Sigmoid colon (tissue), 7 donors: ENCODE measurements around the gene DHX35. TPM values are rescaled to one million over a fixed set of nuclear protein-coding genes. Genes with fewer than 3 reads are reported as not detected.
A peak's percentile ranks its signal among the peaks of the same experiment; 100 is the strongest.

ENCODE experiments used
- DNase-seq: peaks from one replicate; pipeline ENCODE4 v3.0.0-alpha.2; 2019
- H3K27ac ChIP-seq, 4 donors: fragments of 200-600 bp; sonication (generic); one replicate each; pipeline ENCODE4 v1.5.1; 2016 to 2019; ENCODE audit warnings: mild to moderate bottlenecking in 1 of 4
- H3K27me3 ChIP-seq, 3 donors: fragments of 200-600 bp; sonication (generic); one replicate each; pipeline ENCODE4 v1.5.1; 2019; ENCODE audit warnings: mild to moderate bottlenecking in 1 of 3
- H3K36me3 ChIP-seq, 4 donors: fragments of 200-600 bp; sonication (generic); one replicate each; pipeline ENCODE4 v1.5.1; 2016 to 2019
- H3K4me1 ChIP-seq, 4 donors: fragments of 200-600 bp; sonication (generic); one replicate each; pipeline ENCODE4 v1.5.1; 2017 to 2019
- H3K4me3 ChIP-seq, 4 donors: fragments of 200-600 bp; sonication (generic); one replicate each; pipeline ENCODE4 v1.5.1; 2017 to 2019; ENCODE audit warnings: mild to moderate bottlenecking in 2 of 4, moderate library complexity in 1 of 4
- H3K9me3 ChIP-seq, 4 donors: fragments of 200-600 bp in 3 of 4; sonication (generic) in 3 of 4; one replicate each; pipeline versions ENCODE4 v1.5.1 to v1.6.1; 2013 to 2019
- EP300 ChIP-seq, 4 donors: sonication (generic); formaldehyde crosslinking; IDR thresholded peaks; one replicate each; pipeline ENCODE4 v1.6.1; 2017; ENCODE audit warnings: antibody characterized with exemption in 4 of 4
- POLR2A ChIP-seq, 2 donors: fragments of 450-650 bp; IDR thresholded peaks; one replicate each; pipeline ENCODE4 v1.6.1; 2016; ENCODE audit warnings: antibody characterized with exemption in 2 of 2, mild to moderate bottlenecking in 2 of 2, moderate library complexity in 2 of 2
- POLR2AphosphoS5 ChIP-seq, 4 donors: sonication (generic); formaldehyde crosslinking; IDR thresholded peaks; one replicate each; pipeline ENCODE4 v1.6.1; 2017; ENCODE audit warnings: antibody characterized with exemption in 4 of 4
- WGBS, 2 donors: extraction: QIAGEN DNeasy Blood & Tissue Kit; methylation state at CpG; one replicate each; pipeline ENCODE4 v1.1.7; 2013; 5-methylcytosine and 5-hydroxymethylcytosine counted together
- intact Hi-C: fragments of 100-400 bp; cut with DNase I; formaldehyde crosslinking; loops from one replicate; pipeline ENCODE4 v1.15.1; 2023
- polyA plus RNA-seq, 3 donors: library from polyadenylated mRNA; stranded (reverse); fragments of 200-250 nt; gene quantifications; one replicate each; pipeline ENCODE4 v1.2.3, GENCODE V29; 2013
- total RNA-seq, 4 donors: library from RNA; depleted of rRNA; stranded (reverse); fragments of >200 nt; gene quantifications; one replicate each; pipeline ENCODE4 v1.1.0, GENCODE V29; 2016
- TF ChIP-seq, protein P1 (sequence below), 4 experiments: fragments of 450-650 bp in 3 of 4; fragments of 200-600 bp in 1 of 4; IDR thresholded peaks; one replicate each; pipeline ENCODE4 v1.5.1; 2016 to 2019; ENCODE audit warnings: antibody characterized with exemption in 4 of 4, mild to moderate bottlenecking in 3 of 4, moderate library complexity in 2 of 4
- donor health status: healthy with polysubstance abuse.
- donor health status: Bipolar disorder and iron deficiency.
- donor health status: healthy.

DHX35 gene
- total and polyA plus RNA-seq, 7 donors: 8.8 to 33.2 (median 16.1) TPM

GRCh38 chr20:38926934-38927616 lies 35.1 kb upstream of the DHX35 start:
- no peak for DNase-seq
- peak overlapping the region; percentile 75 to 87 (median 84) for H3K27ac ChIP-seq
- intact Hi-C loops: loop anchor here (1.0 to 10.0 kb wide), 4 partner anchors 36 to 158 kb away; partner anchors contain the start of gene DHX35
- peak overlapping the region; percentile 48 to 79 (median 60) for H3K4me3 ChIP-seq
- WGBS, 2 donors: 5 to 9% methylated on average over 27 of the region's 27 CpGs
- H3K27me3 ChIP-seq: no peaks in the 10 kb centered on the region
- TF ChIP-seq, protein P1, sequence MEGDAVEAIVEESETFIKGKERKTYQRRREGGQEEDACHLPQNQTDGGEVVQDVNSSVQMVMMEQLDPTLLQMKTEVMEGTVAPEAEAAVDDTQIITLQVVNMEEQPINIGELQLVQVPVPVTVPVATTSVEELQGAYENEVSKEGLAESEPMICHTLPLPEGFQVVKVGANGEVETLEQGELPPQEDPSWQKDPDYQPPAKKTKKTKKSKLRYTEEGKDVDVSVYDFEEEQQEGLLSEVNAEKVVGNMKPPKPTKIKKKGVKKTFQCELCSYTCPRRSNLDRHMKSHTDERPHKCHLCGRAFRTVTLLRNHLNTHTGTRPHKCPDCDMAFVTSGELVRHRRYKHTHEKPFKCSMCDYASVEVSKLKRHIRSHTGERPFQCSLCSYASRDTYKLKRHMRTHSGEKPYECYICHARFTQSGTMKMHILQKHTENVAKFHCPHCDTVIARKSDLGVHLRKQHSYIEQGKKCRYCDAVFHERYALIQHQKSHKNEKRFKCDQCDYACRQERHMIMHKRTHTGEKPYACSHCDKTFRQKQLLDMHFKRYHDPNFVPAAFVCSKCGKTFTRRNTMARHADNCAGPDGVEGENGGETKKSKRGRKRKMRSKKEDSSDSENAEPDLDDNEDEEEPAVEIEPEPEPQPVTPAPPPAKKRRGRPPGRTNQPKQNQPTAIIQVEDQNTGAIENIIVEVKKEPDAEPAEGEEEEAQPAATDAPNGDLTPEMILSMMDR (IDR thresholded peaks at IDR 0.05): no peak
- TF ChIP-seq EP300 (IDR thresholded peaks at IDR 0.05) (no peak), POLR2A (IDR thresholded peaks at IDR 0.05) (no peak), POLR2AphosphoS5 (IDR thresholded peaks at IDR 0.05) (no peak)
- H3K4me1 ChIP-seq: peaks cover 0 to 46% (median 13%) of the 10 kb centered on the region in 4 donors
- H3K36me3 ChIP-seq: no peaks in the 10 kb centered on the region
- H3K9me3 ChIP-seq: no peaks in the 10 kb centered on the region

DNA sequence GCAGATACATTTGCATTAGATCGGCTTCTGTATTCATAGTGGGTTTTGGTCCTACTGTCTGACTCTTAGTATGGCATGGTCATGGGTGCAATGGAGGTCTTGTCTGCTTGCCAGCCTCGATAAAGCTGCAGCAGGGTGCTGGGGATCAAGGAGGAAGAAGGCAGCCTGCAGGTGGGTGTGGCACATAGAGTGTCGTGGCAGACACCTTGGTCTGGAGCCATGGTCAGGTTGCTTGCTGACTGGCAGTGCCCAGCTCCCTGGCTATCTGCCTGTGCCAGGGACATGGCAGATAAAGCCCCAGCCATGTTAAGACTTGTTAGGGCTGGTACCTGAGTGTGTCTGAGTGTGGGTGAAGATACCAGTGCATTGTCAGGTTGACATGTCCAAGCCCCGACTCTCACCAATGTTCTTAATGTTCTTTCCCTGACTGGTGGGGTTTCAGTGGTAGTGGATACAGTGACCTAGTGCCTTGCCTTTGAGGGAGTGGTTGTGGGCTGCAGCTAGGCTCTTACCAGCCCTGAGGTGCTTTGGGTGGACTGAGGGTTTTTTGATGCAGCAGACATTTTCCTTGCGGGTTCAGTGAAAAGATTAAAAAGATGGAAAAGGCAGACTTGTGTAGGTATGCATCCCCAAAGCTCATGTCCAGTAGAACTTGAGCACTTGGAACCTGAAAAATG lies 34.1 kb upstream of the DHX35 start:
- no peaks in the 10 kb centered on the region for H3K36me3 ChIP-seq
- peaks cover 0 to 54% (median 18%) of the 10 kb centered on the region in 4 donors for H3K4me1 ChIP-seq
- peak overlapping the region; percentile 48 to 79 (median 60) for H3K4me3 ChIP-seq
- intact Hi-C loops: loop anchor here (2.0 to 10.0 kb wide), 3 partner anchors 35 to 157 kb away; partner anchors contain the start of gene DHX35
- TF ChIP-seq, protein P1 (IDR thresholded peaks at IDR 0.05): no peak
- TF ChIP-seq POLR2A (IDR thresholded peaks at IDR 0.05) (no peak), POLR2AphosphoS5 (IDR thresholded peaks at IDR 0.05) (no peak), EP300 (IDR thresholded peaks at IDR 0.05) (no peak)
- peak overlapping the region; percentile 75 to 87 (median 84) for H3K27ac ChIP-seq
- H3K9me3 ChIP-seq: no peaks in the 10 kb centered on the region
- no peaks in the 10 kb centered on the region for H3K27me3 ChIP-seq
- WGBS, 2 donors: 57 to 70% methylated on average over 5 of the region's 5 CpGs
- no peak for DNase-seq

GRCh38 chr20:38930242-38930569 lies 31.9 kb upstream of the DHX35 start:
- Histone ChIP-seq H3K9me3 (no peaks in the 10 kb centered on the region), H3K27ac (peak overlapping the region; percentile 75 to 87 (median 84)), H3K4me1 (peaks cover 0 to 69% (median 18%) of the 10 kb centered on the region in 4 donors), H3K4me3 (peak overlapping the region in 2 of 4 donors; percentile 62 to 79), H3K27me3 (no peaks in the 10 kb centered on the region), H3K36me3 (no peaks in the 10 kb centered on the region)
- intact Hi-C loops: no loop called here
- WGBS, 2 donors: 83 to 93% methylated on average over 1 of the region's 1 CpG
- TF ChIP-seq POLR2AphosphoS5 (IDR thresholded peaks at IDR 0.05): peak in 1 of 4 donors; percentile 3
- TF ChIP-seq POLR2A (IDR thresholded peaks at IDR 0.05): no peak
- TF ChIP-seq EP300 (IDR thresholded peaks at IDR 0.05): no peak
- DNase-seq: no peak

DNA sequence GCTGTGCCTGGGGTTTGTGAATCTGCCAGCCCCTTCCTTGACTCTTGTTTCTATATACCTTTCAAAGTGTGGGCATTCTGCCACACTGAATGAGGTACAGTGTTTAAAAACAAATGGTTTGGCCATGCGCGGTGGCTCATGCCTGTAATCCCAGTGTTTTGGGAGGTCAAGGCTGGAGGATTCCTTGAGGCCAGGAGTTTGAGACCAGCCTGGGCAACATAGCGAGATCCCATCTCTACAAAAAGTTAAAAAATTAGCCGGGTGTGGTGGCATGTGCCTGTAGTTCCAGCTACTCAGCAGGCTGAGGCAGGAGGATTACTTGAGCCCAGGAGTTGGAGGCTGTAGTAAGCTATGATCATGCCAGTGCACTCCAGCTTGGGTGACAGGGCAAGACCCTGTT lies 30.2 kb upstream of the DHX35 start:
- intact Hi-C loops: no loop called here
- Histone ChIP-seq H3K4me1 (peaks cover 0 to 78% (median 19%) of the 10 kb centered on the region in 4 donors), H3K27me3 (no peaks in the 10 kb centered on the region), H3K4me3 (peak overlapping the region in 2 of 4 donors; percentile 12 to 62), H3K9me3 (no peaks in the 10 kb centered on the region), H3K27ac (peak overlapping the region; percentile 75 to 87 (median 84)), H3K36me3 (no peaks in the 10 kb centered on the region)
- WGBS, 2 donors: 95% methylated on average over 4 of the region's 4 CpGs
- no peak for DNase-seq
- TF ChIP-seq, protein P1 (IDR thresholded peaks at IDR 0.05): no peak
- TF ChIP-seq POLR2AphosphoS5 (IDR thresholded peaks at IDR 0.05) (no peak), POLR2A (IDR thresholded peaks at IDR 0.05) (no peak), EP300 (IDR thresholded peaks at IDR 0.05) (no peak)

GRCh38 chr20:38932457-38933120 lies 29.6 kb upstream of the DHX35 start:
- Histone ChIP-seq H3K4me3 (peak overlapping the region in 2 of 4 donors; percentile 12 to 62), H3K9me3 (no peaks in the 10 kb centered on the region), H3K36me3 (no peaks in the 10 kb centered on the region), H3K27me3 (no peaks in the 10 kb centered on the region), H3K4me1 (peaks cover 0 to 77% (median 18%) of the 10 kb centered on the region in 4 donors), H3K27ac (peak overlapping the region; percentile 75 to 87 (median 84))
- 89% methylated on average over 9 of the region's 9 CpGs for WGBS, 2 donors
- intact Hi-C loops: no loop called here
- DNase-seq: no peak
- TF ChIP-seq POLR2A (IDR thresholded peaks at IDR 0.05) (no peak), POLR2AphosphoS5 (IDR thresholded peaks at IDR 0.05) (peak in 1 of 4 donors; percentile 4)
